NB4 (cell line): ENCODE data around the gene FBXO31.
A peak's percentile ranks its signal among the peaks of the same experiment; 100 is the strongest.

Source experiments
- DNase-seq: peaks from one replicate; pipeline ENCODE4 v3.0.0; 2010; ENCODE audit warnings: low read depth
- H3K4me3 ChIP-seq: one replicate; pipeline ENCODE4 v1.5.1; 2011; ENCODE audit warnings: mild to moderate bottlenecking, low read depth, low read length, moderate library complexity
- MYC ChIP-seq: IDR thresholded peaks from 2 replicates; pipeline ENCODE4 v1.6.1; 2011; ENCODE audit warnings: low read depth, low read length
- POLR2A ChIP-seq: IDR thresholded peaks from 2 replicates; pipeline ENCODE4 v1.6.1; 2011; ENCODE audit warnings: mild to moderate bottlenecking; ENCODE audit not compliant: insufficient read length; ENCODE audit errors: extremely low read depth
- TF ChIP-seq, protein P1 (sequence below): IDR thresholded peaks from one replicate; pipeline ENCODE4 v1.5.1; 2012; ENCODE audit warnings: low read depth, low read length
- TF ChIP-seq, protein P2 (sequence below): IDR thresholded peaks from 2 replicates; pipeline ENCODE4 v1.6.1; 2011; ENCODE audit warnings: low read depth, low read length

The FBXO31 gene

DNA sequence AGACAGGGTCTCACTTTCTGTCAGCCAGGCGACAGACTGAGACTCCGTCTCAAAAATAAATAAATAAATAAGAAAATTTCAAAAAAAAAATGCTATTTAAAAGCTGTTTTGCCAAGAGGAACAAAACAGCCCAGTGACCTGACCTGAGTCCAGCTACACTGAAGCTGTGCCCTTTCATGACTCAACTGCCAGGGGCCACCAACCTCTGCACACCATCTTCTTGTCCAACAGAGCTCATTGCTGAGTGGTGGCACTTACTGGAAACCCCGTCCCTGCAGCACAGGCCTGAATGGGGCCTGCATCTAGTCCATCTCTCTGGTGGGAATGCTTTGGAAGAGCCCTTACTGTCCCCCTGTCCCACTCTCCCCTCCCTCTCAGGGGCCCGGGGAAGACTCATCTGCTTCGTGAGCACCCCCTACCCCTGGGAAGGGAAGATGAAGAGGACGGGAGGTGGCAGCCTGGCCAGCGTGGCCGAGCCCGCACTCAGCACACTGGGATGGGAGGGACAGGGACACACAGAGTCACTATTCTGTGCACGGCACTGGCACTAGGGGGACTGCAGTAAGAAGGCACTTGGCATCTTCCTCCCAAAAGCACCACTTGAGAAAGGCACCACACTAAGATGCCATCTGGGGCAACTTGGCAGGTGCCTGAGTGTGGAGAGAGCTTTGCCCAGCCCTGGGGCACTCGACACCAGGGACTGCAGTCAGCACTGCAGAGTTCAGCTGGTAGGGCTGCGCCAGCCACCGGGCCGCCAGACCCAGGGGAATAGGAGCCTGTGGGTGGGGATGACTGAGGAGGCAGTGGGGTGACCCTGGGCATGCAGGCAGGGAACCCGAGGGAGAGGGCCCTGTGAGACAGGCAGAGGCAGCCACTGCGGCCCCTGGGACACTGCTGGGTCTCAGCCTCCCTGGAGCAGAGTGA lies 13.5 kb downstream of the FBXO31 start:
- DNase-seq, result no peak
- H3K4me3 ChIP-seq, result no peak overlapping the region
- no peak for TF ChIP-seq POLR2A
- TF ChIP-seq, protein P1, sequence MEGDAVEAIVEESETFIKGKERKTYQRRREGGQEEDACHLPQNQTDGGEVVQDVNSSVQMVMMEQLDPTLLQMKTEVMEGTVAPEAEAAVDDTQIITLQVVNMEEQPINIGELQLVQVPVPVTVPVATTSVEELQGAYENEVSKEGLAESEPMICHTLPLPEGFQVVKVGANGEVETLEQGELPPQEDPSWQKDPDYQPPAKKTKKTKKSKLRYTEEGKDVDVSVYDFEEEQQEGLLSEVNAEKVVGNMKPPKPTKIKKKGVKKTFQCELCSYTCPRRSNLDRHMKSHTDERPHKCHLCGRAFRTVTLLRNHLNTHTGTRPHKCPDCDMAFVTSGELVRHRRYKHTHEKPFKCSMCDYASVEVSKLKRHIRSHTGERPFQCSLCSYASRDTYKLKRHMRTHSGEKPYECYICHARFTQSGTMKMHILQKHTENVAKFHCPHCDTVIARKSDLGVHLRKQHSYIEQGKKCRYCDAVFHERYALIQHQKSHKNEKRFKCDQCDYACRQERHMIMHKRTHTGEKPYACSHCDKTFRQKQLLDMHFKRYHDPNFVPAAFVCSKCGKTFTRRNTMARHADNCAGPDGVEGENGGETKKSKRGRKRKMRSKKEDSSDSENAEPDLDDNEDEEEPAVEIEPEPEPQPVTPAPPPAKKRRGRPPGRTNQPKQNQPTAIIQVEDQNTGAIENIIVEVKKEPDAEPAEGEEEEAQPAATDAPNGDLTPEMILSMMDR, result no peak
- TF ChIP-seq, protein P2, sequence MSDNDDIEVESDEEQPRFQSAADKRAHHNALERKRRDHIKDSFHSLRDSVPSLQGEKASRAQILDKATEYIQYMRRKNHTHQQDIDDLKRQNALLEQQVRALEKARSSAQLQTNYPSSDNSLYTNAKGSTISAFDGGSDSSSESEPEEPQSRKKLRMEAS, result no peak

DNA sequence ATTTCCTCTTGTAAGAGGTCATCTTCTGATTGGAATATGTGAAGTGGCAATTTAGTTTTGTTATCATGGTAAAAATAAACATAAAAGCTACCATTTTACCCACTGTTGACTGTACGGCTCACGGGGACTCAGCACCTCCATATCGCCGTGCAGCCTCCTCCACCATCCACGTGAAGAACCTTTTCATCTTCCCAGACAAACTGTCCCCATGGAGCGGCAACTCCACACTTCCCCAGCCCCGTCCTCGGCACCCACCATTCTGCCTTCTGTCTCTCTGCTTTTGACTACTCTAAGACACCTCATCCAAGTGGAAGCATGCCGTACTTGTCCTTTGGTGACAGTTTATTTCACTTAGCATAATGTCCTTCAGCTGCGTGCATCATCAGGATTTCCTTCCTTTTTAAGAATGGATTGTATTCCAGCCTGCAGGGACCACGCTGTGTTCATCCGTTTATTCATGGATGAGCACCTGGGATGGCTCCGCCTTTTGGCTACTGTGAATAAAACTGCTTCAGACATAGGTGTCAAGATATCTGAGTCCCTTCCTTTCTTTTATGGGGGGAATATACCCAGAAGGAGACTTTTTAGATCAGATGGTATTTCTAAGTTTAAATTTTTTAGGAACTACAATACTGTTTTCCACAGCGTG lies 14.3 kb downstream of the FBXO31 start:
- no peak for TF ChIP-seq POLR2A
- TF ChIP-seq MYC, result no peak
- TF ChIP-seq, protein P2, result no peak
- H3K4me3 ChIP-seq, result no peak overlapping the region
- no peak for DNase-seq

DNA sequence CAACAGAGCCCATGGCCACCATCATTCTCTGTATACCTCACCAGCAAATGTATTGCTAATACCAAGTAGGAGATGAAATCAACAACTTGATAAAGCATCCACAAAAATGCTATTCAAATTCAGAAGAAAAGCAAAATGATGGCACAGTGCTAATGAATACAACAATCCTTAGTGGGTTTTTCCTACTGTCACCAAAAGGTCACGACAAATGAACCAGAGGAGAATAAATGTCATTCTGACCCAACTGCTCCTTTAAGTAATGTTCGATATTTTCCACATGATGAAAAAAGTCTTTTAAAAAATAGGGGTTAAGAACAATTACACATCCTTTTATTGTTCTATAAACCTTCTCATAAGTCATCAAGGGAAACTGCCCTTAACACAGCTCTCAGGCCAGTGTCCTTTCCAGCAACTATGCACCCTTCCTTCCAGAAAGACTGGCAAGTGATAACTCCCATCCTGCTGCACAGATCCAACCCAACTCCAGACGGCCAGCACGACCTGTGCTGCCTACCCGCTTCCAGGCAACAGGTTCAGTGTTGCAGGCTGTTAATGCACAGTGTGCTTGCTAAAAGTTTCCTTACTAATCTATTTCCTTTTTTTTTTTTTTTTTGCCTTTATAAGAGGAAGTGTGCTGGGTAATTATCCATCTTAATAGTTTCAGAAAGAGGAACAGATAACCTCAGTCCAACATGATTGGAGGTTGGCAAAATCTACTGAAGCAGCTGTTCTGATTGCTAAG lies 15.4 kb downstream of the FBXO31 start:
- DNase-seq, result peak; percentile 52
- H3K4me3 ChIP-seq, result no peak overlapping the region
- TF ChIP-seq, protein P1, result no peak
- TF ChIP-seq MYC (no peak), POLR2A (no peak)
- TF ChIP-seq, protein P2, result no peak

DNA sequence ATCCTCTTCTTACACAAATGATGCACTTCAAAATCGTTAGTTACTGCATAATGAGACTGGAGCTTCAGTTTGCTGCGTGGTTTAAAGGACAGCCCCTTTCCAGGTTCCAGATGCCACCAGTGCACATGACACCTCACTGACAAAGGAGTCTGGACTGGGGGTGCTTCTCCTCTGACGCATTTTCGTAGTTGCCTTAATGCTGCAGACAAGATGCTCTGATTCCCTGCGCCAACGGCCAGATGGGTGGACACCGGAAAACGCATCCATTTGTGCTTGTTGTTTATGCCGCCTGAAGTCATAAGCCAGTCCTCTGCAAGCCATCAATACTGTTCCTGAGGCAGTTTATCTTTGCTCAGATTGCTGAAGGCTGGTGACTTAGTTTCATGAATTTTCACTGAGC lies 16.0 kb downstream of the FBXO31 start:
- no peak for DNase-seq
- TF ChIP-seq, protein P1, result no peak
- TF ChIP-seq, protein P2, result no peak
- no peak for TF ChIP-seq POLR2A
- no peak for TF ChIP-seq MYC
- H3K4me3 ChIP-seq, result no peak overlapping the region

DNA sequence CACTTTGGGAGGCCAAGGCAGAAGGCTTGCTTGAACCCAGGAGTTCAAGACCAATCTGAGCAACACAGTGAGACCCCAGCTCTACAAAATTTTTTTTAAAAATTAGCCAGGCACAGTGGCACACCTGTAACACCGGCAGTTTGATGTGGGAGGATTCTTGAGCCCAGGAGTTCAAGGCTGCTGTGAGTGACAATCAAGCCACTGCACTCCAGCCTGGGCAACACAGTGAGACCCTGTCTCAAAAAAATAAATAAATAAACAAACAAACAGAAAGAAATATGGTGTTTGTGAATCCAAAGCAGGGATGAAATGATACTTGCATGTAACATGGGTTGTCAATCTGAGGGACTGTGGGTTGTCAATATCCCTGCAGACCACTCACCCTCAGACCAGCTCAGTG lies 16.6 kb downstream of the FBXO31 start:
- TF ChIP-seq, protein P1, result no peak
- TF ChIP-seq POLR2A, result no peak
- TF ChIP-seq, protein P2, result no peak
- no peak for TF ChIP-seq MYC
- DNase-seq, result no peak
- H3K4me3 ChIP-seq, result no peak overlapping the region
